ENCODE data around the gene RAN. TPM values are rescaled to one million over a fixed set of nuclear protein-coding genes. Genes with fewer than 3 reads are reported as not detected.
"Not testable (repeated sequence)": the region's sequence is repeated elsewhere in the genome, so short reads cannot be mapped to it uniquely, and the experiment has no call there.

The RAN gene
- total RNA-seq, 1 experiment from 2014 or later, result 1,310 TPM

DNA sequence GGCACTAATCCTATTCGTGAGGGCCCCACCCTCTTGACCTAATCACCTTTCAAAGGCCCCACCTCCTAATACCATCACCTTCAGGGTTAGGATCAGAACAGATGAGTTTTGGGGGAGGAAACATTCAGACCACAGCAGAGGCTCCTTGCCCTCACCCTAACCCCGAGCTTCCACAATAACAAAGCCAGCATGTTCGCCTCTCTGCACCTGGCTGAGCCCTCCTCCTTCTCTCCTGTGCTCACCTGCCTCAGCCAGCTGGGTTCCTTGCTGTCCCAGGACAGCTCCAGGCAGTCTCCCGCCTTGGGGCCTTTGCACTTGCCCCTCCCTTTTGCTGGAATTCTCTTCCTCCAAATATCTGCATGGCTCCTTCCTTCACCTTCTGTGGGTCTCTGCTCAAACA, 9.7 kb upstream of the RAN start:
- no peak for TF ChIP-seq CTCF (IDR thresholded peaks at IDR 0.05; ENCODE audit: insufficient read depth in 1 of 2, low read depth in 1 of 2, low read length in 1 of 2, severe bottlenecking in 1 of 2, unreplicated experiment in 1 of 2)
- ChIA-PET CTCF (no interaction called here), POLR2A (no interaction called here)
- Mint-ChIP-seq H3K27ac (ENCODE audit: unreplicated experiment) (peak overlapping the region; percentile 45), H3K4me3 (ENCODE audit: unreplicated experiment) (no peak overlapping the region), H3K36me3 (ENCODE audit: insufficient read depth, unreplicated experiment) (no peaks in the 10 kb centered on the region), H3K9me3 (ENCODE audit: unreplicated experiment) (peaks cover 3% of the 10 kb centered on the region), H3K4me1 (ENCODE audit: low read depth, unreplicated experiment) (peaks cover 15% of the 10 kb centered on the region), H3K27me3 (ENCODE audit: insufficient read depth, unreplicated experiment) (no peaks in the 10 kb centered on the region)
- no peak for DNase-seq
- intact Hi-C loops (cut with micrococcal nuclease; ENCODE audit: unreplicated experiment), result no loop called here
- Histone ChIP-seq H3K27me3 (replicated peaks; ENCODE audit: control insufficient read depth, insufficient read depth, low read length) (no peaks in the 10 kb centered on the region), H3K36me3 (ENCODE audit: control insufficient read depth, insufficient read depth, low read length) (no peaks in the 10 kb centered on the region), H3K4me3 (ENCODE audit: low read depth, low read length) (no peak overlapping the region), H3K9me3 (peaks cover 10% of the 10 kb centered on the region), H3K4me1 (peaks cover 19% of the 10 kb centered on the region)
- BruUV-seq (replicated peaks), result no TSS peak

DNA sequence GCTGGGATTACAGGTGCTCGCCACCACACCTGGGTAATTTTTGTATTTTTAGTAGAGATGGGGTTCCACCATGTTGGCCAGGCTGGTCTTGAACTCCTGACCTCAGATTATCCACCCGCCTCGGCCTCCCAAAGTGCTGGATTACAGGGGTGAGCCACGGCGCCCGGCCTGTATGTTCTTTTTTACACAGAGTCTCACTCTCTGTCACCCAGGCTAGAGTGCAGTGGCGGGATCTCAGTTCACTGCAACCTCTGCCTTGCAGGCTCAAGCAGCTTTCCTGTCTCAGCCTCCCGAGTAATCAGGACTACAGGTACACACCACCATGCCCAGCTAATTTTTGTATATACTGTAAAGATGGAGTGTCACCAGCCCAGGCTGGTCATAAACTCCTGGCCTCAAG, 9.1 kb upstream of the RAN start:
- H3K36me3 ChIP-seq (ENCODE audit: control insufficient read depth, insufficient read depth, low read length); H3K9me3 Mint-ChIP-seq (ENCODE audit: unreplicated experiment); H3K27me3 Mint-ChIP-seq (ENCODE audit: insufficient read depth, unreplicated experiment); H3K36me3 Mint-ChIP-seq (ENCODE audit: insufficient read depth, unreplicated experiment); H3K4me3 ChIP-seq (ENCODE audit: low read depth, low read length); CTCF ChIA-PET; BruUV-seq (replicated peaks); H3K4me3 Mint-ChIP-seq (ENCODE audit: unreplicated experiment); POLR2A ChIA-PET; H3K9me3 ChIP-seq; DNase-seq; H3K27me3 ChIP-seq (replicated peaks; ENCODE audit: control insufficient read depth, insufficient read depth, low read length): not testable (repeated sequence)
- peaks cover 15% of the 10 kb centered on the region for H3K4me1 Mint-ChIP-seq (ENCODE audit: low read depth, unreplicated experiment)
- peak overlapping the region; percentile 45 for H3K27ac Mint-ChIP-seq (ENCODE audit: unreplicated experiment)
- H3K4me1 ChIP-seq, result peaks cover 19% of the 10 kb centered on the region
- intact Hi-C loops (cut with micrococcal nuclease; ENCODE audit: unreplicated experiment), result loop anchor here (1.0 kb wide), 2 partner anchors 9 to 12 kb away; no protein-coding TSS in a partner anchor

- Mint-ChIP-seq H3K4me1 (ENCODE audit: low read depth, unreplicated experiment) (peaks cover 15% of the 10 kb centered on the region), H3K27me3 (ENCODE audit: insufficient read depth, unreplicated experiment) (no peaks in the 10 kb centered on the region), H3K4me3 (ENCODE audit: unreplicated experiment) (no peak overlapping the region), H3K27ac (ENCODE audit: unreplicated experiment) (no peak overlapping the region), H3K36me3 (ENCODE audit: insufficient read depth, unreplicated experiment) (no peaks in the 10 kb centered on the region), H3K9me3 (ENCODE audit: unreplicated experiment) (no peaks in the 10 kb centered on the region)
- DNase-seq, result peak; percentile 67 to 71
- Histone ChIP-seq H3K9me3 (no peaks in the 10 kb centered on the region), H3K4me3 (ENCODE audit: low read depth, low read length) (no peak overlapping the region), H3K36me3 (ENCODE audit: control insufficient read depth, insufficient read depth, low read length) (no peaks in the 10 kb centered on the region), H3K4me1 (peaks cover 19% of the 10 kb centered on the region), H3K27me3 (replicated peaks; ENCODE audit: control insufficient read depth, insufficient read depth, low read length) (no peaks in the 10 kb centered on the region)
- no TSS peak for BruUV-seq (replicated peaks)
- intact Hi-C loops (cut with micrococcal nuclease; ENCODE audit: unreplicated experiment), result loop anchor here (1.0 kb wide), 2 partner anchors 8 to 13 kb away; no protein-coding TSS in a partner anchor
- ChIA-PET POLR2A (interaction anchor here (0.6 kb wide), 1 partner anchor 100 kb away, joined by 5 read pairs; no protein-coding TSS in a partner anchor), CTCF (no interaction called here)
- TF ChIP-seq CTCF (IDR thresholded peaks at IDR 0.05; ENCODE audit: insufficient read depth in 1 of 2, low read depth in 1 of 2, low read length in 1 of 2, severe bottlenecking in 1 of 2, unreplicated experiment in 1 of 2), result no peak
Measured at GRCh38 chr12:130863298-130863697, 8.6 kb upstream of the RAN start.

GRCh38 chr12:130868412-130868811, 3.5 kb upstream of the RAN start:
- Histone ChIP-seq H3K4me3 (ENCODE audit: low read depth, low read length) (no peak overlapping the region), H3K36me3 (ENCODE audit: control insufficient read depth, insufficient read depth, low read length) (no peaks in the 10 kb centered on the region; the same call in 1 of the 2 replicates), H3K27me3 (replicated peaks; ENCODE audit: control insufficient read depth, insufficient read depth, low read length) (no peaks in the 10 kb centered on the region), H3K4me1 (peaks cover 12% of the 10 kb centered on the region), H3K9me3 (no peaks in the 10 kb centered on the region)
- Mint-ChIP-seq H3K27me3 (ENCODE audit: insufficient read depth, unreplicated experiment) (no peaks in the 10 kb centered on the region), H3K4me3 (ENCODE audit: unreplicated experiment) (no peak overlapping the region), H3K36me3 (ENCODE audit: insufficient read depth, unreplicated experiment) (peaks cover 18% of the 10 kb centered on the region), H3K4me1 (ENCODE audit: low read depth, unreplicated experiment) (peaks cover 10% of the 10 kb centered on the region), H3K9me3 (ENCODE audit: unreplicated experiment) (no peaks in the 10 kb centered on the region), H3K27ac (ENCODE audit: unreplicated experiment) (no peak overlapping the region)
- TF ChIP-seq CTCF (IDR thresholded peaks at IDR 0.05; ENCODE audit: insufficient read depth in 1 of 2, low read depth in 1 of 2, low read length in 1 of 2, severe bottlenecking in 1 of 2, unreplicated experiment in 1 of 2), result no peak
- ChIA-PET POLR2A (no interaction called here), CTCF (no interaction called here)
- intact Hi-C loops (cut with micrococcal nuclease; ENCODE audit: unreplicated experiment), result no loop called here
- DNase-seq, result no peak
- BruUV-seq (replicated peaks), result no TSS peak

All from Caco-2 (cell line).